Duodenal mucosa (tissue), 2 donors: ENCODE measurements around the gene TGFA.
A peak's percentile ranks its signal among the peaks of the same experiment; 100 is the strongest.

ENCODE experiments used
- H3K27ac ChIP-seq: one replicate; pipeline ENCODE4 v1.7.0; 2013; ENCODE audit warnings: low read depth, low read length
- H3K27me3 ChIP-seq, 2 donors: one replicate each; pipeline ENCODE4 v1.7.0; 2013; ENCODE audit warnings: low read length in 2 of 2, control low read depth in 1 of 2; ENCODE audit not compliant: insufficient read depth in 2 of 2, control insufficient read depth in 1 of 2
- H3K36me3 ChIP-seq, 2 donors: one replicate each; pipeline ENCODE4 v1.7.0; 2013; ENCODE audit warnings: low read length in 2 of 2, control low read depth in 1 of 2; ENCODE audit not compliant: insufficient read depth in 2 of 2, control insufficient read depth in 1 of 2
- H3K4me1 ChIP-seq, 2 donors: one replicate each; pipeline ENCODE4 v1.7.0; 2013; ENCODE audit warnings: low read length in 2 of 2, control low read depth in 1 of 2; ENCODE audit not compliant: insufficient read depth in 2 of 2, control insufficient read depth in 1 of 2
- H3K4me3 ChIP-seq, 2 donors: one replicate each; pipeline ENCODE4 v1.7.0; 2013; ENCODE audit warnings: low read length in 2 of 2, low read depth in 1 of 2
- H3K9ac ChIP-seq, 2 donors: one replicate each; pipeline ENCODE4 v1.7.0; 2013; ENCODE audit warnings: low read length in 2 of 2, low read depth in 1 of 2
- H3K9me3 ChIP-seq, 2 donors: one replicate each; pipeline ENCODE4 v1.7.0; 2013; ENCODE audit warnings: low read length in 2 of 2, control low read depth in 1 of 2; ENCODE audit not compliant: control insufficient read depth in 1 of 2

The TGFA gene

DNA sequence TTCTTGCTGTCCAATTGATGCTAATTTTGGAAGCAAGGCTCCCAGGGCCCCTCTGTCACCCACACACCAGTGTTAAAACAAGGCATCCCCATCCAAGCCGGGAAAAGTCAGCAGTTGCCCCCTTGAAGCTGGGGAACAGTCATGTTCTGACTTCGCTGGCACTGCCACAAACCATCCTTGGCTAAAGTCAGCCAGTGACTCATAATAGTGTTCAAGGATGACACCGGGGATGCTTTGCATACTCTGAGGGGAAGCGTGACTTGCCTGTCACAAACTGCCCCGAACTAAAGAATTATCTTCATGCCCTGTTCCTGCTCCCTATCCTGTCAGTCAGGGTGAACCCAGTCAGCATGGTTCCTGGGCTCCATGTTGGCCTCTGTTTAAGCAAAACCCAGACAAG lies 37.0 kb downstream of the TGFA start:
- no peaks in the 10 kb centered on the region for H3K9me3 ChIP-seq
- H3K36me3 ChIP-seq: no peaks in the 10 kb centered on the region
- peaks cover 40 to 61% of the 10 kb centered on the region in 2 donors for H3K4me1 ChIP-seq
- H3K27ac ChIP-seq: no peak overlapping the region
- H3K27me3 ChIP-seq: no peaks in the 10 kb centered on the region
- no peak overlapping the region for H3K9ac ChIP-seq
- H3K4me3 ChIP-seq: no peak overlapping the region

DNA sequence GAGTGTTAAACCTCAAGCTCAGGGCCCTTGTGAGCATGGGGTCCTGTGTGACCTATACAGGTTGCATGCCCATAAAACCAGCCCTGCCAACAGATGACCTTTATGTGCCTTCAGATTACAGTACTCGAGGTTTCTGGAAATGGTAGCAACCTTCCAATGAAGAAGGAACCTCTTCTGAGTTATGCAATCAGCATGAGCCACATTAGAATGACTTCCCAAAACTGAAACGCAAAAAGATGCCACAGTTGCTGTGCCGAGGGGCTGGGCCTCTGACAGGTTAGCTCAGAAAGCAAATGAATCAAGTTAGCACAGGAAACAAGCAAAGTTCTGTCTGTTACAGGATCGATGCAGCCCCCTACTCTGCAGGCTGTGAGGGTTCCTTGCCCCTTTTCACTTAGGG lies 37.7 kb downstream of the TGFA start:
- H3K4me3 ChIP-seq: no peak overlapping the region
- H3K9ac ChIP-seq: no peak overlapping the region
- no peak overlapping the region for H3K27ac ChIP-seq
- no peaks in the 10 kb centered on the region for H3K36me3 ChIP-seq
- no peaks in the 10 kb centered on the region for H3K9me3 ChIP-seq
- peaks cover 36 to 63% of the 10 kb centered on the region in 2 donors for H3K4me1 ChIP-seq
- no peaks in the 10 kb centered on the region for H3K27me3 ChIP-seq

DNA sequence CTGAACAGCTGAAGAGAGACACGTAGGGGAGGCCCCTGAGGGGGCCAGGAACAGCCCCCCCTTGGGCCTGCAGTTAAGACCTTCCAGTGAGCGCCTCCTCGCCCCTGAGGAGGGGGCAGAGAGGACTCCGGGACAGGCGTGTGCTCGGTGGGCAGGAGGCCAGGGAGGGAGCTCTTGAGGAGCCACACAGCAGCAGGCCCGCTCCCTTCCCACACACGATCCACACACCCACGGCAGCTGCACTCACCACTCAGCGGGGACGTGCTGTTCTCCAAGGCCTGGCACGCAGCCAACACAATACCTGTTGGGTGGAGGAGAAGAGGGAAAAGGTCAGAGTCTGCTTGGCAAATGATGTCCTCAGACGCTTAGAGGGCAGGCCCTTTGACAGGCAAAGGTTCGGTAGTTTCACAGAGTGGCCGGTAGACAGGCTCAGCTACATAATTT lies 39.0 kb downstream of the TGFA start:
- Histone ChIP-seq H3K4me1 (peaks cover 36 to 67% of the 10 kb centered on the region in 2 donors), H3K36me3 (no peaks in the 10 kb centered on the region), H3K9ac (no peak overlapping the region), H3K4me3 (peak overlapping the region in 1 of 2 donors; percentile 7), H3K27me3 (no peaks in the 10 kb centered on the region), H3K9me3 (no peaks in the 10 kb centered on the region), H3K27ac (no peak overlapping the region)

DNA sequence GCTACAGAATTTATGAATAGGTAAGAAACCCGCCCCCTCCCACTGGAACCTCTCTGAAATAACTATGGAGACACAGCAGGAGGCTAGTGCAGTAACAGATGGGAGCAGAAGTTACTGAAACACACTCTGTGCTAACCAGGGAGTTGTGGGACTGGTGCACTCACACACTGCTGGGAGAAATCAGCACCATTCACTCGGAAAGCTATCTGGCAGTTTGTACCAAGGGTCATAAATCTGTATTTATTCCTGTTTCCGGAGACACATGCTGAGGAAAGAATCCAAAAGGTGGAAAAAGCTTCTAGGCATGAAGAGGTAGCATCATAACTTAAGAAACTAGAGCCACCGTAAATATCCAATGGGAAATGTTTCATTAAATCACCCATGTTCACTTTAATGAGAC lies 39.9 kb downstream of the TGFA start:
- no peak overlapping the region for H3K9ac ChIP-seq
- H3K27ac ChIP-seq: no peak overlapping the region
- H3K4me1 ChIP-seq: peaks cover 36 to 71% of the 10 kb centered on the region in 2 donors
- H3K4me3 ChIP-seq: no peak overlapping the region
- no peaks in the 10 kb centered on the region for H3K9me3 ChIP-seq
- no peaks in the 10 kb centered on the region for H3K27me3 ChIP-seq
- no peaks in the 10 kb centered on the region for H3K36me3 ChIP-seq

DNA sequence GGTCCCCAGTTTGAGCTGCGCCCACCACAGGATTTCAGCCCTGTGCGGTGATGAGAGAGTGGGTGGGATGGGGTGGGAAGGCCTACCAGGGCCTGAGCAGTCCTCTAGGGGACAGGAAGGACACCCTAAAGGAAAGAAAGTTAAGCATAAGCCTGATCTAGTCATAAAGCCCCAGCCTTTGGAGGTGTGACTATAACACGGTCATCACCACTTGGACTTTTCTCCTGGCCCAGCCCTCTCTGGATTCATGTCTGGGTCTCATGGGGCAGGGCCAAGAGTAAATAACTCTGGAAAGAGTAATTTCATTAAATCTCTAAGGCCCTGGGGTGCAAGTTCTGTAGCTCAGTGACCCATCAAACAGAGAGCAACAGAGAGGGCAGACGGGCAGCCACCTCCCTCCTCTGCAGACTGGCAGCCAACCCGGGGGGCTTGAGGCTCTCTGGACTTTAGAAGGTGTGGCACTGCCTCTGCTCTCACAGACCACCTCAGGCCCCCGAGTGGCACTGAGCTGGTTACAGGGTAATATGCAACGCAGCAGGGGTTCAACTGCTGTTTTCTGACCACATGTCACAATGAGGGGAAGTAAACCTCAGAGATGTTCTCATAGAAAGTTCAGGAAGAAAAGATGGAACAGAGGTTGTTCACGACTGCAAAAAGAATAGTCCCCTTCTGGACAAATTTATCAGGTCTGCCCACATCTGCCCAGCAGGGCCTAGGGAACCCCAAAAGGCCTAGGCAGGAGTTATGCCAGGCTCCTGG lies 41.5 kb downstream of the TGFA start:
- Histone ChIP-seq H3K4me1 (peaks cover 32 to 60% of the 10 kb centered on the region in 2 donors), H3K27me3 (no peaks in the 10 kb centered on the region), H3K9me3 (no peaks in the 10 kb centered on the region), H3K9ac (no peak overlapping the region), H3K4me3 (no peak overlapping the region), H3K36me3 (no peaks in the 10 kb centered on the region), H3K27ac (peak overlapping the region; percentile 22)

DNA sequence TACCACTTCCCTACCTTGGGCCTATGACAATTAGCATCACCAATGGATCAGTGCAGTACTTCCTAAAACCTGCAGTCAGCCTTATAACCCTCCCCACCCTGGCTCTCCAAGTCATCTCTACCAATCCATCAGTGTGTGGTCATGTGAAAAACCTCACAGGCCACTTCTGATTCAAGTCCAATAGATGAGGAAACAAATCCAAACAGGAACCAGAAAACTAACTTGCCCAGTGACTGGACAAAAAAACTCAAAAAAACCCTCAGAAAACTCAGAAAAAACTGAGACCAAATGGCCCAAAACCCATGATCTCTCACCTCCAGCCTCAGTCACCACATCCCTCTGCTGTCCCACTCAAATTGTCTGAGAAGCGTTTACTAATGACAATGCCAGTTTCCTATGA lies 43.3 kb downstream of the TGFA start:
- no peaks in the 10 kb centered on the region for H3K27me3 ChIP-seq
- no peak overlapping the region for H3K4me3 ChIP-seq
- no peaks in the 10 kb centered on the region for H3K36me3 ChIP-seq
- no peak overlapping the region for H3K27ac ChIP-seq
- peaks cover 27 to 49% of the 10 kb centered on the region in 2 donors for H3K4me1 ChIP-seq
- H3K9ac ChIP-seq: no peak overlapping the region
- no peaks in the 10 kb centered on the region for H3K9me3 ChIP-seq

DNA sequence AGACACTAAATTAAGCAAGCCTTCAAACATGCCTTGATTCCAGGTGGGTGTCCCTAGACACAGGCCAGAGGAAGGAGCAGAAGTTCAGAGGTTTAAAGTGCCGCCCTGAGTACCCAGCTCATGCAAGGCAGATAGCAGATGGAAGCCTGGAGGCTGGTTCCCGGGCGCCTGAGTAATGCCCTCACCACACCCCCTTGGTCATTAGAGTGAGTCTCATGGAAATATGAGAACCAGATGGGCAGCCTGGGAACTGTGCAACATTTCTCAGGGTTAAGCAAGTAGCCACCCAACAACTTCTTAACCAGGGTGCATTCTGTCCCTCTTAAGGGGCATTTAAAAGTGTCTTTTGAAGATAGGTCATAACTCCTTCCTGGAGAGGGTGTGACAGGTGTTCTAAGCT lies 44.1 kb downstream of the TGFA start:
- Histone ChIP-seq H3K4me1 (peaks cover 20 to 41% of the 10 kb centered on the region in 2 donors), H3K27ac (no peak overlapping the region)

DNA sequence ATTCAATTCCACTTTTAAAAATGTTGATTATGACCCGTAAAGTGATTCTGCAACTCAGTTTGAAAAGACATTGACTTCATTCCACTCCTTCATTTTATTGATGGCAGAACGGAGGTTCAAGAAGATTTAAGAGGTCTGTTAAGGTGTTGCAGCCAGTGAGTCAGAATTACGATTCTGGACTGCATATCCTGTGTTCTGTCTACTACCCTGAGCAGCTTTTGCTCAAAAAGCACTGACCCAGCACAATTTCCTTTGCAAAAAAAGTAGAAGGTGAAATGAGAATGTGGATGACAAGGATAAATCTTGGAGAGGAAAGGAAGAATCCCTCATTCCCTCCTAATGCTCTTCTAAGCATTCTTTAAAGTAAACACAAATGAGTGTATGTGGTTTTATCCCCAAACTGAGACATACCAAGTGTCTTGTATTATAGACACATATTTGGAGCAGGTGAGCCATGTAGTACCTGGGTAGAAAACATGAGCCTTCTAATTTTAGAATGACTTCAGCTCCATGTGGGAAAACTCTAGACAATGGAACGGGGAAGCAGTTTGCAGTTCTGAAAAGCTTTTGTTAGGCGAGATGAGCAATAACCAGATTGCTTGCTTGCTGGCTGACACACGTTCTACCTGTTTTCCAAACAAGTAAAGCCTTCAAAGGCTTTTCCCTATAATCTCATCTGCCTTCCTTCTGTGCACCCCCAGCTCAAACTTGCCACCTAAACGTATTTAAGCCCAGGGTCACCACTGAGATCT lies 44.7 kb downstream of the TGFA start:
- Histone ChIP-seq H3K27ac (no peak overlapping the region), H3K4me1 (peaks cover 17 to 35% of the 10 kb centered on the region in 2 donors), H3K9me3 (no peaks in the 10 kb centered on the region), H3K4me3 (no peak overlapping the region), H3K27me3 (no peaks in the 10 kb centered on the region), H3K36me3 (no peaks in the 10 kb centered on the region), H3K9ac (no peak overlapping the region)

More for the DNA sequence above, 44.1 kb downstream of the TGFA start:
- Histone ChIP-seq H3K4me3 (no peak overlapping the region), H3K9me3 (no peaks in the 10 kb centered on the region), H3K9ac (no peak overlapping the region), H3K36me3 (no peaks in the 10 kb centered on the region), H3K27me3 (no peaks in the 10 kb centered on the region)

DNA sequence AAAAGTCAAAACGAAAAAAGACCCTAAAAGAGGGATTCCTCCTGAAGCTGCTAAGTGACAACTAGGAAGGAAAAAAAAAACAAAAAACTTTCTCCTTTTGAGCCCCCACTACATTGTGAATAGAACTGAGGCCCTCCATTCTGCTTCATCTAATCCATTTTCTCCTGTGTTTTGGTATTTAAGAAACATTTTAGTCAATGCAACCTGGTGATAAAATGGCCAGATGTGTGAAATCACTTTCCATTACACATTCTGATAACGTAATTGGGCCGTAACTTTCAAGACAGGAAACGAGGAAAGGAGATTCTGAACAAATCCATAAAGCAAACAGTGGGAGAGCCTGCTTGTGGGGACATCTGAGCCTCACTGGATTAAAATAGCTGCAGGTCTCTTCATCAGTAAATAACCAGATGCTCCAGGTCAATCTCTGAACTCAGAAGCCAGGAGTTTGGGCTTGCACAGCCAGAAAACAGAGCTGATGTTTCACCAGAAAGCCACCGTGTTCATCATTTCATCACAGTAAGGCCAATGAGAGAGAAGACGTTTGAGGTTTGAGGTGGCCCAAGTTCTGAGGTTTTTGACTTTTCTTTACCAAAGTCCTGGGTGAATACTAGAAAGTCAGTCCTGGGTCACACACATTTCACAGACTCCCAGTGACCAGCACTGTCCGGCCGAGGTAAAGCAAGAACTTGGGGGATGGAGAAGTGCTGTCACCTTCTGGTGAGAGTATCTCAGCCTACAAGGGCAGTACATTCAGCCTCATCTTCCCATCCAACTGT lies 47.8 kb downstream of the TGFA start:
- H3K4me1 ChIP-seq: peaks cover 0 to 9% of the 10 kb centered on the region in 2 donors
- no peak overlapping the region for H3K4me3 ChIP-seq
- no peaks in the 10 kb centered on the region for H3K9me3 ChIP-seq
- H3K27ac ChIP-seq: no peak overlapping the region
- H3K27me3 ChIP-seq: no peaks in the 10 kb centered on the region
- no peaks in the 10 kb centered on the region for H3K36me3 ChIP-seq
- no peak overlapping the region for H3K9ac ChIP-seq

DNA sequence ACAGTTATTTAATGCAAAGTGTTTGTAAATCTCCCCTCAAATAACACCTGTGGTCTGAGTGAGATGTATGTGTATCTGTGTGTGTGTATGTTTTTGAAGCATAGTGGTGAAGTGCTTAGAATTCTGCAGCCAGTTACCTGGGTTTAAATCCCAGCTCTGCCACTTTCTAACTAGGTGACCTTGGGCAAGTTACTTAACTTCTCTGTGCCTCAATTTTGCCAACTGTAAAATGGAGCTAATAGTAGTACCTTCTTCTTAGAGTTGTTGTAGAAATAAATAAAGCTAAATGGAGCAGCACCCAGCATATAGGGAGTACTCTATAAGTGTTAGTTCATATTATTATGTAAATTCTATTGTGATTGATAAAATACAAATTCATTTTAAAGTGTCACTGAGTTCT lies 48.9 kb downstream of the TGFA start:
- Histone ChIP-seq H3K27ac (no peak overlapping the region), H3K4me1 (peaks cover 0 to 6% of the 10 kb centered on the region in 2 donors), H3K4me3 (no peak overlapping the region), H3K9me3 (no peaks in the 10 kb centered on the region), H3K36me3 (no peaks in the 10 kb centered on the region), H3K27me3 (no peaks in the 10 kb centered on the region), H3K9ac (no peak overlapping the region)
